H1 (cell line): ENCODE data around the gene FIS1. TPM values are rescaled to one million over a fixed set of nuclear protein-coding genes. Genes with fewer than 3 reads are reported as not detected.
A peak's percentile ranks its signal among the peaks of the same experiment; 100 is the strongest.

ENCODE experiments used
- CTCF ChIA-PET: fragments of 300-600 bp; sonication (Branson Sonifier 250); formaldehyde crosslinking; loops from one replicate; lab custom pipeline; 2021; ENCODE audit not compliant: partially characterized antibody; lab: Charles Lee
- POLR2A ChIA-PET: fragments of 300-600 bp; sonication (Branson Sonifier 250); formaldehyde crosslinking; loops from one replicate; lab custom pipeline; 2021; ENCODE audit warnings: inconsistent platforms; ENCODE audit not compliant: partially characterized antibody; lab: Charles Lee
- DNase-seq, 2 experiments: peaks; one replicate each; pipeline versions ENCODE4 v3.0.0 to v3.0.0-alpha.2; 2010 to 2022; ENCODE audit warnings: low spot score in 2 of 2, low read depth in 1 of 2, mixed read lengths in 1 of 2
- FAIRE-seq: peaks from 2 replicates; lab custom pipeline; 2011; peaks lifted over from hg19 to GRCh38; lab: Jason Lieb, UNC
- H2AFZ ChIP-seq: 2 replicates; pipeline ENCODE4 v1.8.1; 2012; ENCODE audit warnings: low read length, inconsistent platforms
- H2AK5ac ChIP-seq: 2 replicates; pipeline ENCODE4 v1.6.1; 2013; ENCODE audit warnings: low read depth, low read length
- H2BK120ac ChIP-seq: replicated peaks from 2 replicates; pipeline ENCODE3; 2013; ENCODE audit warnings: low read depth, low read length, inconsistent platforms
- H2BK12ac ChIP-seq: 2 replicates; pipeline ENCODE4 v1.6.1; 2013; ENCODE audit warnings: low read depth, low read length
- H2BK15ac ChIP-seq: 2 replicates; pipeline ENCODE4 v1.6.1; 2013; ENCODE audit warnings: low read length
- H2BK20ac ChIP-seq: 2 replicates; pipeline ENCODE4 v1.6.1; 2013; ENCODE audit warnings: low read length
- H2BK5ac ChIP-seq: 2 replicates; pipeline ENCODE4 v1.6.1; 2013; ENCODE audit warnings: low read depth, low read length
- H3K14ac ChIP-seq: 2 replicates; pipeline ENCODE4 v1.6.1; 2013; ENCODE audit warnings: inconsistent platforms; ENCODE audit not compliant: insufficient read length
- H3K18ac ChIP-seq: 2 replicates; pipeline ENCODE4 v1.6.1; 2013; ENCODE audit warnings: low read length; ENCODE audit errors: extremely low read depth
- H3K23ac ChIP-seq: 2 replicates; pipeline ENCODE4 v1.6.1; 2013; ENCODE audit warnings: inconsistent platforms; ENCODE audit not compliant: insufficient read length
- H3K23me2 ChIP-seq: 2 replicates; pipeline ENCODE4 v1.6.1; 2013; ENCODE audit warnings: low read depth, low read length
- H3K27ac ChIP-seq: 2 replicates; pipeline ENCODE4 v1.6.1; 2011; ENCODE audit warnings: low read depth, low read length, inconsistent platforms
- H3K27me3 ChIP-seq, 4 experiments: replicated peaks in 1 of 4; 1 replicate in 1 of 4; 2 replicates in 3 of 4; pipeline versions ENCODE4 v1.6.1 to v1.8.1; 2011 to 2013; ENCODE audit warnings: low read length in 3 of 4, mild to moderate bottlenecking in 3 of 4, inconsistent platforms in 2 of 4, mixed read lengths in 2 of 4, moderate library complexity in 1 of 4; ENCODE audit not compliant: control insufficient read depth in 3 of 4, insufficient read depth in 3 of 4; ENCODE audit errors: extremely low read depth in 1 of 4
- H3K36me3 ChIP-seq, 4 experiments: 2 replicates each; pipeline versions ENCODE4 v1.6.1 to v1.8.1; 2011 to 2013; ENCODE audit warnings: mild to moderate bottlenecking in 4 of 4, low read length in 3 of 4, moderate library complexity in 2 of 4, control low read depth in 1 of 4, inconsistent platforms in 1 of 4; ENCODE audit not compliant: insufficient read depth in 4 of 4, control insufficient read depth in 2 of 4
- H3K4ac ChIP-seq: replicated peaks from 2 replicates; pipeline ENCODE3; 2013; ENCODE audit warnings: low read length, low read depth, mixed read lengths, inconsistent platforms; ENCODE audit not compliant: insufficient read length
- H3K4me1 ChIP-seq, 4 experiments: replicated peaks in 1 of 4; 1 replicate in 1 of 4; 2 replicates in 3 of 4; pipeline versions ENCODE4 v1.6.1 to v1.8.1; 2011 to 2013; ENCODE audit warnings: low read length in 3 of 4, inconsistent platforms in 2 of 4, mixed read lengths in 1 of 4; ENCODE audit not compliant: insufficient read depth in 4 of 4, control insufficient read depth in 3 of 4
- H3K4me2 ChIP-seq, 2 experiments: 2 replicates each; pipeline versions ENCODE4 v1.6.1 to v1.8.1; 2011 to 2013; ENCODE audit warnings: low read depth in 2 of 2, low read length in 2 of 2, control low read depth in 1 of 2, inconsistent platforms in 1 of 2, mild to moderate bottlenecking in 1 of 2; ENCODE audit not compliant: insufficient read depth in 1 of 2
- H3K4me3 ChIP-seq, 4 experiments: fragments of 200-600, 300-600 bp in 1 of 4; sonication (generic), shearing (Covaris generic), sonication (Bioruptor Twin) in 1 of 4; 2 replicates each; pipeline versions ENCODE4 v1.5.1 to v1.8.1; 2011 to 2016; ENCODE audit warnings: low read length in 4 of 4, low read depth in 3 of 4, control low read depth in 2 of 4, inconsistent platforms in 2 of 4, mild to moderate bottlenecking in 2 of 4, mixed read lengths in 1 of 4, moderate library complexity in 1 of 4; ENCODE audit not compliant: insufficient read depth in 2 of 4; ENCODE audit errors: extremely low read depth in 1 of 4
- H3K56ac ChIP-seq: replicated peaks from 2 replicates; pipeline ENCODE3; 2013; ENCODE audit warnings: low read depth, mild to moderate bottlenecking, mixed read lengths, low read length, inconsistent platforms; ENCODE audit not compliant: insufficient read length
- H3K79me1 ChIP-seq: 2 replicates; pipeline ENCODE4 v1.6.1; 2013; ENCODE audit warnings: low read depth, low read length, control low read depth
- H3K79me2 ChIP-seq, 2 experiments: 2 replicates each; pipeline versions ENCODE4 v1.6.1 to v1.8.1; 2012 to 2013; ENCODE audit warnings: low read length in 2 of 2, mild to moderate bottlenecking in 2 of 2, inconsistent platforms in 1 of 2; ENCODE audit not compliant: insufficient read depth in 2 of 2, control insufficient read depth in 1 of 2
- H3K9ac ChIP-seq, 4 experiments: replicated peaks in 1 of 4; 1 replicate in 1 of 4; 2 replicates in 3 of 4; pipeline versions ENCODE4 v1.6.1 to v1.8.1; 2011 to 2013; ENCODE audit warnings: low read depth in 3 of 4, low read length in 3 of 4, control low read depth in 2 of 4, mild to moderate bottlenecking in 2 of 4, moderate library complexity in 2 of 4, inconsistent platforms in 1 of 4; ENCODE audit errors: extremely low read depth in 1 of 4
- H3K9me3 ChIP-seq, 2 experiments: 2 replicates each; pipeline versions ENCODE4 v1.6.1 to v1.8.1; 2012 to 2013; ENCODE audit warnings: mild to moderate bottlenecking in 2 of 2, moderate library complexity in 2 of 2, control low read depth in 1 of 2, inconsistent platforms in 1 of 2, low read depth in 1 of 2, low read length in 1 of 2, mixed read lengths in 1 of 2; ENCODE audit not compliant: insufficient read depth in 2 of 2
- H4K20me1 ChIP-seq, 2 experiments: replicated peaks in 1 of 2; 2 replicates each; pipeline versions ENCODE3 to v1.8.1; 2011 to 2013; ENCODE audit warnings: inconsistent platforms in 2 of 2, low read length in 2 of 2, mild to moderate bottlenecking in 1 of 2; ENCODE audit not compliant: insufficient read depth in 2 of 2, control insufficient read depth in 1 of 2
- H4K5ac ChIP-seq: 2 replicates; pipeline ENCODE4 v1.6.1; 2013; ENCODE audit warnings: low read length, low read depth, mixed read lengths, inconsistent platforms; ENCODE audit not compliant: insufficient read length
- H4K8ac ChIP-seq: 2 replicates; pipeline ENCODE4 v1.8.0; 2013; ENCODE audit warnings: mild to moderate bottlenecking, moderate library complexity, low read length, inconsistent platforms; ENCODE audit not compliant: insufficient read depth; ENCODE audit errors: extremely low read depth
- H4K91ac ChIP-seq: replicated peaks from 2 replicates; pipeline ENCODE3; 2013; ENCODE audit warnings: low read length, mixed read lengths, inconsistent platforms; ENCODE audit not compliant: insufficient read length
- CTCF ChIP-seq, 3 experiments: IDR thresholded peaks; 1 replicate in 2 of 3; 2 replicates in 1 of 3; pipeline versions ENCODE4 v1.5.1 to v1.6.1; 2011; ENCODE audit warnings: low read length in 3 of 3, mild to moderate bottlenecking in 3 of 3, inconsistent platforms in 2 of 3, low read depth in 1 of 3, moderate library complexity in 1 of 3; ENCODE audit not compliant: insufficient read depth in 1 of 3; ENCODE audit errors: control extremely low read depth in 1 of 3
- MAX ChIP-seq: IDR thresholded peaks from 2 replicates; pipeline ENCODE4 v1.6.1; 2012; ENCODE audit warnings: inconsistent platforms
- RAD21 ChIP-seq, 2 experiments: IDR thresholded peaks in 1 of 2; conservative IDR thresholded peaks in 1 of 2; 2 replicates each; pipeline ENCODE4 v1.6.1; 2011; ENCODE audit warnings: low read depth in 2 of 2, low read length in 2 of 2, improper control_type of control experiment in 1 of 2, inconsistent platforms in 1 of 2, mild to moderate bottlenecking in 1 of 2, moderate library complexity in 1 of 2
- WGBS, 2 experiments: shearing (Covaris generic) in 1 of 2; methylation state at CpG; one replicate each; pipeline versions ENCODE4 v1.1.6 to v1.1.7; 2013 to 2015; ENCODE audit warnings: low lambda C conversion rate in 2 of 2, mixed read lengths in 2 of 2, inconsistent platforms in 1 of 2, low coverage in 1 of 2, missing lambda C conversion rate in 1 of 2; ENCODE audit not compliant: insufficient replicate concordance in 2 of 2, insufficient coverage in 1 of 2, insufficient read length in 1 of 2; ENCODE audit errors: extremely low coverage in 1 of 2, missing lambda C conversion rate in 1 of 2; 5-methylcytosine and 5-hydroxymethylcytosine counted together
- polyA plus RNA-seq, 7 experiments: library from polyadenylated mRNA; depleted of rRNA in 3 of 7; stranded (reverse) in 5 of 7; unstranded in 2 of 7; fragments of >200 nt in 5 of 7; fragments of 200-250 nt in 2 of 7; gene quantifications; 1 replicate in 5 of 7; 2 replicates in 1 of 7; 4 replicates in 1 of 7; pipeline versions ENCODE4 v1.2.1 to v1.2.3, GENCODE V29; 2011 to 2013; ENCODE audit warnings: missing spikeins in 2 of 7, mixed read lengths in 2 of 7
- total RNA-seq: library from RNA; stranded (reverse); fragmentation: NEBNext Ultra II Directional; extraction: Animal tissue kit (Norgen Biotek cat#: 25700); gene quantifications from 2 replicates; pipeline ENCODE4 v1.2.1, GENCODE V29; 2021

Gene FIS1
- total and polyA plus RNA-seq, 2 of the 8 experiments (the other 6 are each of a cell fraction or from before 2014, with no cell fraction given): 128 to 195 TPM

GRCh38 chr7:101235050-101235449 lies 9.8 kb downstream of the FIS1 start:
- ChIA-PET CTCF (interaction anchor here (0.6 to 6.5 kb wide), 23 partner anchors 9 to 272 kb away, joined by 3 to 69 read pairs (median 4); partner anchors contain the start of genes FIS1, PLOD3 and ZNHIT1), POLR2A (interaction anchor here (0.7 to 3.9 kb wide), 7 partner anchors 8 to 71 kb away, joined by 3 to 23 read pairs (median 4); partner anchors contain the start of gene FIS1)
- no peak overlapping the region for H3K23ac ChIP-seq
- peaks cover 0 to 11% of the 10 kb centered on the region in 2 experiments for H4K20me1 ChIP-seq
- H2BK15ac ChIP-seq: 0 out of 2 replicates have a peak overlapping the region, but pooled peaks have one; percentile 75
- no peak overlapping the region for H2BK120ac ChIP-seq
- H2AK5ac ChIP-seq: no peak overlapping the region
- H3K23me2 ChIP-seq: peaks cover 6% of the 10 kb centered on the region; the same call in 1 of the 2 replicates
- no peaks in the 10 kb centered on the region for H3K27me3 ChIP-seq
- no peak overlapping the region for H3K9ac ChIP-seq
- H3K56ac ChIP-seq: no peak overlapping the region
- H2BK5ac ChIP-seq: no peak overlapping the region
- no peak overlapping the region for H4K5ac ChIP-seq
- H4K8ac ChIP-seq: no peak overlapping the region
- H3K36me3 ChIP-seq: no peaks in the 10 kb centered on the region; a peak in 3 of 8 replicates
- H3K79me1 ChIP-seq: no peaks in the 10 kb centered on the region
- no peak overlapping the region for H3K18ac ChIP-seq
- H2BK12ac ChIP-seq: 0 out of 2 replicates have a peak overlapping the region, but pooled peaks have one; percentile 9
- H3K9me3 ChIP-seq: no peaks in the 10 kb centered on the region
- no peak overlapping the region for H4K91ac ChIP-seq
- FAIRE-seq (no peak), DNase-seq (peak in 1 of 2 experiments; percentile 63)
- H2AFZ ChIP-seq: no peak overlapping the region
- no peak overlapping the region for H3K4me2 ChIP-seq
- H2BK20ac ChIP-seq: no peak overlapping the region
- peaks cover 0 to 24% (median 12%) of the 10 kb centered on the region in 4 experiments; a peak in 6 of 7 replicates for H3K4me1 ChIP-seq
- no peaks in the 10 kb centered on the region for H3K79me2 ChIP-seq
- WGBS, 2 experiments: 74% methylated on average over 11 of the region's 11 CpGs; no CpG with 5 or more reads in 1 of the 2 experiments
- no peak overlapping the region for H3K4me3 ChIP-seq
- H3K14ac ChIP-seq: no peak overlapping the region
- no peak overlapping the region for H3K27ac ChIP-seq
- no peak overlapping the region for H3K4ac ChIP-seq
- TF ChIP-seq MAX (no peak), CTCF (IDR thresholded peaks at IDR 0.05; ENCODE audit: control extremely low read depth in 1 of 3, insufficient read depth in 1 of 3, low read depth in 1 of 3, low read length in 3 of 3) (peak in 2 of 3 experiments; percentile 73; a peak in 3 of 4 replicates), RAD21 (IDR thresholded peaks at IDR 0.05 in 1 of 2, conservative IDR thresholded peaks at IDR 0.05 in 1 of 2; ENCODE audit: low read depth in 2 of 2, low read length in 2 of 2) (peak; percentile 69 to 78)
- TF ChIP-seq, all 59 proteins: peak for 2
